Liver (tissue), 9 donors: ENCODE data around the gene CEPT1. TPM values are rescaled to one million over a fixed set of nuclear protein-coding genes. Genes with fewer than 3 reads are reported as not detected.
"Not testable (repeated sequence)": the region's sequence is repeated elsewhere in the genome, so short reads cannot be mapped to it uniquely, and the experiment has no call there.

Experiments used
- DNase-seq: peaks from one replicate; pipeline ENCODE4 v3.0.0-alpha.2; 2017; ENCODE audit warnings: low spot score
- H3K27ac ChIP-seq, 2 donors: one replicate each; pipeline ENCODE4 v1.7.0; 2013; ENCODE audit warnings: inconsistent platforms in 2 of 2, low read length in 2 of 2, control low read depth in 1 of 2, low read depth in 1 of 2, mild to moderate bottlenecking in 1 of 2
- H3K27me3 ChIP-seq, 4 donors: one replicate each; pipeline versions ENCODE4 v1.6.1 to v1.7.0; 2013; ENCODE audit warnings: low read length in 3 of 4, inconsistent platforms in 1 of 4, mild to moderate bottlenecking in 1 of 4, moderate library complexity in 1 of 4; ENCODE audit not compliant: control insufficient read depth in 4 of 4, insufficient read depth in 4 of 4
- H3K36me3 ChIP-seq, 4 donors: one replicate each; pipeline versions ENCODE4 v1.6.1 to v1.7.0; 2013; ENCODE audit warnings: low read length in 3 of 4, mild to moderate bottlenecking in 3 of 4, low read depth in 1 of 4, moderate library complexity in 1 of 4; ENCODE audit not compliant: control insufficient read depth in 4 of 4, insufficient read depth in 3 of 4
- H3K4me1 ChIP-seq, 4 donors: one replicate each; pipeline versions ENCODE4 v1.6.1 to v1.7.0; 2013; ENCODE audit warnings: low read length in 3 of 4, mild to moderate bottlenecking in 3 of 4, moderate library complexity in 1 of 4; ENCODE audit not compliant: control insufficient read depth in 4 of 4, insufficient read depth in 4 of 4
- H3K4me3 ChIP-seq, 3 donors: one replicate each; pipeline versions ENCODE4 v1.6.1 to v1.7.0; 2013; ENCODE audit warnings: low read length in 3 of 3, control low read depth in 1 of 3, low read depth in 1 of 3, mild to moderate bottlenecking in 1 of 3
- H3K9ac ChIP-seq, 2 donors: one replicate each; pipeline ENCODE4 v1.7.0; 2013; ENCODE audit warnings: low read length in 2 of 2, mild to moderate bottlenecking in 2 of 2, moderate library complexity in 2 of 2, control low read depth in 1 of 2, low read depth in 1 of 2
- H3K9me3 ChIP-seq, 4 donors: one replicate each; pipeline versions ENCODE4 v1.6.1 to v1.7.0; 2013; ENCODE audit warnings: low read length in 3 of 4; ENCODE audit not compliant: control insufficient read depth in 4 of 4
- CTCF ChIP-seq: fragments of 150-350 bp; IDR thresholded peaks from 2 replicates; pipeline ENCODE4 v1.5.1; 2017; ENCODE audit warnings: improper control_type of control experiment, low read depth, low read length; ENCODE audit not compliant: missing input control
- EGR1 ChIP-seq, 2 donors: IDR thresholded peaks; 2 replicates each; pipeline ENCODE4 v1.6.1; 2016 to 2018; ENCODE audit warnings: antibody characterized with exemption in 2 of 2, low read depth in 2 of 2
- FOXA1 ChIP-seq: IDR thresholded peaks from 2 replicates; pipeline ENCODE4 v1.6.1; 2016; ENCODE audit warnings: antibody characterized with exemption
- FOXA2 ChIP-seq: IDR thresholded peaks from 2 replicates; pipeline ENCODE4 v1.6.1; 2016; ENCODE audit warnings: antibody characterized with exemption
- HNF4G ChIP-seq: IDR thresholded peaks from 2 replicates; pipeline ENCODE4 v1.6.1; 2016; ENCODE audit warnings: antibody characterized with exemption
- JUND ChIP-seq, 2 donors: IDR thresholded peaks; 2 replicates each; pipeline ENCODE4 v1.6.1; 2016; ENCODE audit warnings: antibody characterized with exemption in 2 of 2
- MAX ChIP-seq: IDR thresholded peaks from 2 replicates; pipeline ENCODE4 v1.6.1; 2016; ENCODE audit warnings: antibody characterized with exemption
- REST ChIP-seq: IDR thresholded peaks from 2 replicates; pipeline ENCODE4 v1.6.1; 2016; ENCODE audit warnings: antibody characterized with exemption, mild to moderate bottlenecking
- RXRA ChIP-seq, 2 donors: IDR thresholded peaks; 2 replicates each; pipeline ENCODE4 v1.6.1; 2017 to 2018; ENCODE audit warnings: antibody characterized with exemption in 2 of 2, mild to moderate bottlenecking in 1 of 2
- SP1 ChIP-seq: IDR thresholded peaks from 2 replicates; pipeline ENCODE4 v1.6.1; 2018; ENCODE audit warnings: antibody characterized with exemption, mild to moderate bottlenecking
- WGBS: extraction: QIAGEN DNeasy Blood & Tissue Kit; methylation state at CpG from one replicate; pipeline ENCODE4 v1.1.7; 2013; 5-methylcytosine and 5-hydroxymethylcytosine counted together
- polyA plus RNA-seq, 2 donors: library from polyadenylated mRNA; stranded (reverse) in 1 of 2; unstranded in 1 of 2; fragments of 200-250 nt in 1 of 2; fragments of >200 nt in 1 of 2; fragmentation: Nextera tagmentation in 1 of 2; extraction: Ambion mirVana in 1 of 2; gene quantifications; one replicate each; pipeline versions ENCODE4 v1.2.1 to v1.2.3, GENCODE V29; 2013 to 2015
- total RNA-seq, 2 donors: library from RNA; depleted of rRNA; stranded (reverse); fragments of >200 nt; gene quantifications; one replicate each; pipeline ENCODE4 v1.2.3, GENCODE V29; 2014
- donor health status: healthy.
- donor health status: healthy.
- donor health status: healthy.
- donor health status: healthy.
- donor health status: healthy.

The CEPT1 gene
- total and polyA plus RNA-seq, 4 donors = 10.0 to 37.3 (median 27.7) TPM

DNA sequence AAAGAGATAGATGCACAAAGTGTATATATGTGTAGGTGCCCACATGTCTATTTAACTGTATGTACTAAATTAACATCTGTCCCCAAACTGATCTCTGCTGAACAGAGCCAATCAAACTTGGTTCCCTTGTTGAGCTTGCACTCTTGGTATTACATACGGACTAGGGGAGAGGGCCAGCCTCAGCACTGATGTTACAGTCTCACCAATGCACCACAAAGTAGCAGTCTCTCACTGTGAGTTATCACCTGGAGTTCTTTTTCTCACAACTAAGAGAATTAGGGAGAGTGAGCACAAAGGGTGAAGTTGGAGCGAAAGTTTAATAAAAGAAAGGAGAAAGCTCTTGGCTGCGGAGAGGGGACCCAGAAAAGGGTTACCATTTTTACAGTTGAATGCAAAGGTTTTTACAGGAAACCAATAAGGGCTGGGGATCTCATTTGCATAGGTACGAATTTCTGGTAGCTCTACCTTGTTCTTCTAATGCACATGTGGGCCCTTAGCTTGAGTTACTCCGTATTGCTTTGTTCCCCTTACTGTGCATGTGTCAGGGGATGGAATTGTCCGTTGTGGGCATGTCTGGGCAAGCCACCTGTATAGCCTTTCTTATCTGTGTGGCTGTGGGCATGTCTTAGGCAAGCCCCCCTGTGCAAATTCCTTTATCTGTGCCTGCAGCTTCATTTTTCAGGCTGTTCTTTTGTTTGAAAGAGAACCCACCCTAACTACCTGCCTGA, 74.2 kb downstream of the CEPT1 start (continued):
- TF ChIP-seq CTCF (no peak), FOXA1 (no peak), JUND (IDR thresholded peaks at IDR 0.05) (no peak), MAX (no peak), RXRA (IDR thresholded peaks at IDR 0.05) (no peak), EGR1 (IDR thresholded peaks at IDR 0.05; ENCODE audit: low read depth in 2 of 2) (no peak), HNF4G (no peak), FOXA2 (no peak), SP1 (no peak)

DNA sequence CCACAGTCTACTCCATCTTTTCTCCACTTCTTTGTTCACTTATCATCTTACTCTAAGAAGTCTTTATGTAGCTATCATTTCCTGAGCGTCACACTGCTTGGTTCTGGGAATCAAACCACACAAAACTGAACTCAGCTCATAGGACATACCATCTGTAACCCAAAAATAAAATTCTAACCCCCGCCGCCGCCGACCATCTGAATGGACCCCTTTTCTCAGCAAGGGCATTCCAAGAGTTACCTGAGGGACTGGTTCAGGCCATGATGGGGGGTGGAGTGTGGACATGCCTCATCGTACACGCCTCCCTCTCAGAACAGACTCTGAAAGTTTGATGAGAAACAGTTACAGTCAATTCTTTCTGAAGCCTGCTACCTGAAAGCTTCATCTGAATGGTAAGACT, 74.9 kb downstream of the CEPT1 start:
- H3K36me3 ChIP-seq = no peaks in the 10 kb centered on the region
- TF ChIP-seq REST (no peak), MAX (no peak), HNF4G (no peak), SP1 (no peak)
- peaks cover 0 to 1% (median 0%) of the 10 kb centered on the region in 4 donors for H3K4me1 ChIP-seq
- H3K27ac ChIP-seq = peak overlapping the region in 1 of 2 donors; percentile 19
- 95% methylated on average over 7 of the region's 7 CpGs for WGBS
- no peaks in the 10 kb centered on the region for H3K9me3 ChIP-seq
- no peak overlapping the region for H3K9ac ChIP-seq
- no peak for DNase-seq
- H3K27me3 ChIP-seq = no peaks in the 10 kb centered on the region
- H3K4me3 ChIP-seq = no peak overlapping the region

- H3K27me3 ChIP-seq, H3K9ac ChIP-seq, H3K4me1 ChIP-seq, DNase-seq, H3K36me3 ChIP-seq, H3K9me3 ChIP-seq, H3K4me3 ChIP-seq: not testable (repeated sequence)
- peak overlapping the region in 1 of 2 donors; percentile 19 for H3K27ac ChIP-seq
- 67% methylated on average over 2 of the region's 2 CpGs for WGBS
Observed at GRCh38 chr1:111215285-111215684, 75.3 kb downstream of the CEPT1 start.
